ENCODE measurements around the gene DNPH1.

DNA sequence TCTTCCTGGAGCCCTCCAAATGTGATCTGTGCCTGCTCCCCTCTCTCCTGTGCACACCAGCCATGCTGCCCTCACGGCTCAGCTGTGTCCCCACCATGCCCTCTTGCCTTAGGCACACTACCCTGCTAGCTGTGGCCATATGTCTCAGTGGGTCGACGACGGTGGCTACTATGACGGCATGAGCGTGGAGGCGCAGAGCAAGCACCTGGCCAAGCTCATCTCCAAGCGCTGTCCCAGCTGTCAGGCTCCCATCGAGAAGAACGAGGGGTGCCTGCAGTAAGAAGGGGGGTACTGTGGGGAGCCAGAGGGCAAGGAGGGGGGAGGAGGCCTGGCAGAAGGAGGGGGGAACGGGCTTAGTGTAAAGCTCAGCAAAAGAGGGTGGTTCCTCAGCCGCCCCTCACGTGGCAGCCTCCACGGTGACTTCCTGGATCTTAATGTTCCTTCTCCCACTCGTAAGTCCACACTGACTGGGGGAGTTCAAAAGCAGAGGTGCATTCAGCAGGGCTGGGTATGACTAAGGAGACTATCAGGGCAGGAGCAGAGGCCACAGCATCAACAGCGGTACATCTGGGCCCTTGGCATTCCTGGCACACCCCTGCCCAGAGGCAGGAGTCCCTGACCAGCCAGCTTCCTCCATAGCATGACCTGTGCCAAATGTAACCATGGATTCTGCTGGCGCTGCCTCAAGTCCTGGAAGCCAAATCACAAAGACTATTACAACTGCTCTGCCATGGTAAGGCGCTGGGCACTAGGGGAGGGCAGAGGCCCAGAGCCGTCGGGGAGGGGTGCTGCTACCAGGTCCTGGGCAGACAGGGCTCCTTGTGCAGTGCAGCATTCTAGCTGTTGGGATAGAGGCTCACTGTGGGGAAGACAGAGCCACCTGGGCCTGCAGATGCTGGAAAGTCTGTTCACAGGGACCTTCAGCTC lies 8.0 kb downstream of the DNPH1 start:
- TF ChIP-seq HNRNPL (IDR thresholded peaks at IDR 0.05; ENCODE audit: low read depth, low read length) (no peak), CHCHD3 (CRISPR knock-in tag; IDR thresholded peaks at IDR 0.05) (no peak), EZH2 (IDR thresholded peaks at IDR 0.05; ENCODE audit: borderline replicate concordance, low read depth, low read length) (no peak), POLR2A (conservative IDR thresholded peaks at IDR 0.05) (0 out of 2 replicates have a peak, but pooled peaks have one; percentile 20), JUNB (CRISPR knock-in tag; conservative IDR thresholded peaks at IDR 0.05) (no peak)
